ENCODE measurements around the gene APBB1.

APBB1 gene

DNA sequence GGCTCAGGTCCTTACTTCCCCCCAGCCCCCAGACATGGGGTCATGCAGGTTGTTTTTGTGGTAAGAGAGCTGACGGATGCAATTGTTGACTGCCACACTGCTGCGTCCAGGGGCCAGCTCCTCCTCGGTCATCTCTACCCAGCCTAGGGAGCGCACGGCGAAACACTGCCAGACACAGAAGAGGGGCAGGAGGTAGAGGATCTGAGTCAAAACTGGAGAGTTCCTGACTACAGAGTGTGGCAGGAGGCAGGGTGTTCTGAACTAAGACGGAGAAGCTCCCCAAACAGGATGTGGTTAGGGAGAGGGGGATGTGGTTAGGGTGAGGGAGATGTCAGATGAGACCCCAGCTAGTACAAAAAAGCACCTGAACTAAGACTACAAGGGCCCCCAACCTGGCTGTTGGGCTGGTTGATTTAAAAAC, 16.3 kb downstream of the APBB1 start:
- CTCF ChIA-PET: interaction anchor here (0.9 to 6.1 kb wide), 9 partner anchors 9 to 41 kb away, joined by 3 to 29 read pairs (median 4); partner anchors contain the start of genes APBB1 and SMPD1
- Histone ChIP-seq H3K27me3 (replicated peaks in 2 of 5; ENCODE audit: control insufficient read depth in 4 of 5, insufficient read depth in 5 of 5, low read length in 4 of 5) (no peaks in the 10 kb centered on the region), H3K4me3 (ENCODE audit: control insufficient read depth in 1 of 7, extremely low read depth in 1 of 7, insufficient read depth in 4 of 7, low read depth in 2 of 7, low read length in 6 of 7) (peak overlapping the region in 4 of 7 experiments; percentile 25 to 40 (median 34)), H3K27ac (ENCODE audit: insufficient read depth in 1 of 2, low read depth in 1 of 2, low read length in 2 of 2, poor library complexity in 1 of 2, severe bottlenecking in 2 of 2) (peak overlapping the region in 1 of 2 experiments; percentile 10), H3K9me3 (ENCODE audit: control extremely low read depth in 1 of 5, control insufficient read depth in 4 of 5, insufficient read depth in 2 of 5, low read depth in 1 of 5, low read length in 4 of 5) (no peaks in the 10 kb centered on the region), H3K4me1 (ENCODE audit: control extremely low read depth in 1 of 4, control insufficient read depth in 4 of 4, insufficient read depth in 4 of 4, low read length in 3 of 4) (peaks cover 0 to 29% (median 25%) of the 10 kb centered on the region in 4 experiments), H3K36me3 (ENCODE audit: control insufficient read depth in 4 of 4, insufficient read depth in 4 of 4, low read length in 3 of 4) (no peaks in the 10 kb centered on the region)
- DNase-seq: peak in 2 of 3 donors; percentile 81 to 84
- POLR2A ChIA-PET: interaction anchor here (1.5 to 1.6 kb wide), 2 partner anchors 12 to 79 kb away, joined by 5 to 6 read pairs; partner anchors contain the start of genes ARFIP2, SMPD1 and TIMM10B
- WGBS (ENCODE audit: insufficient coverage): 0% methylated on average over 2 of the region's 7 CpGs

DNA sequence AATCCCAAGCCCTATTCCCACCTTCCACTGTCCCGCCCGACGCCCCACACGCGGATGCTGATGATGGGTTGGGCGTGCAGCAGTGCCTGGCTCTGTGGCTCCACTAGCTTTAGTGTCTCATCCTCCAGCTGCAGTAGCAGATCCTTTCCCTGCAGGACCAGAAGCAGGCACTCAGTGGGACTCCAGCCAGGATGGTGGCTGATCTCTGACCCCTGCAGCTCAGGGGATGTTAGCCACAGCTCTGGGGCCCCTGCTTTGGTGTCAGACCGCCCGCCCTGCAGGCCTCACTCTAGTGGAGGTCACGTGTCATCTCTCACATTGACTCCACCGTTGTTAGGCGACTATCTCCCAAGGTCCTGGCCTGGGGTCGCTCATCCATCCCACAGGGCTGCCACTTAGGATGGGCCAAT, 16.8 kb downstream of the APBB1 start:
- peak overlapping the region in 1 of 2 experiments; percentile 10 for H3K27ac ChIP-seq (ENCODE audit: insufficient read depth in 1 of 2, low read depth in 1 of 2, low read length in 2 of 2, poor library complexity in 1 of 2, severe bottlenecking in 2 of 2)
- no peak for DNase-seq

DNA sequence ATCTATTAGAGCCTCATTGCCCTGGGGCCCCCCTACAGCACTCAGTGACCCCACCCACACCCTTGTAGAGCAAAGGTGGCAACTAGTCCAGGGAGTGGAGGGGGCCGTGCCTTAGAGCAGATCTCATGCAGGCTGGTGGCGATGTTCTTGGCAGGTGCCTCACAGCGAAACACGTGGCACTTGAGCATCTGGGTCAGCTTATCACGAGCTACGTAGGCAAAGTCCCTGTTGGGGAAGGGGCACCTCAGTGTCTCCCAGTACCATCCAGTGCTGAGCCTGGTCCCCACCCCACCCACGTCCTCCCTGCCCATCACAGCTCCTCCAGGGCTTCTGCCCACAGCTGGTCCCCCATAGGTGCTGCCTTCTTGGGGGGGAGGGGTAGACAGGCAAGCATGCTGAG, 17.4 kb downstream of the APBB1 start:
- ChIA-PET POLR2A (interaction anchor here (1.4 to 1.5 kb wide), 2 partner anchors 10 to 80 kb away, joined by 3 to 6 read pairs; partner anchors contain the start of genes ARFIP2 and TIMM10B), CTCF (interaction anchor here (1.0 to 6.1 kb wide), 6 partner anchors 11 to 42 kb away, joined by 3 to 29 read pairs (median 4); partner anchors contain the start of genes APBB1 and SMPD1)
- Histone ChIP-seq H3K27ac (ENCODE audit: insufficient read depth in 1 of 2, low read depth in 1 of 2, low read length in 2 of 2, poor library complexity in 1 of 2, severe bottlenecking in 2 of 2) (no peak overlapping the region), H3K4me1 (ENCODE audit: control extremely low read depth in 1 of 4, control insufficient read depth in 4 of 4, insufficient read depth in 4 of 4, low read length in 3 of 4) (peaks cover 0 to 29% (median 25%) of the 10 kb centered on the region in 4 experiments), H3K9me3 (ENCODE audit: control extremely low read depth in 1 of 5, control insufficient read depth in 4 of 5, insufficient read depth in 2 of 5, low read depth in 1 of 5, low read length in 4 of 5) (no peaks in the 10 kb centered on the region), H3K27me3 (replicated peaks in 2 of 5; ENCODE audit: control insufficient read depth in 4 of 5, insufficient read depth in 5 of 5, low read length in 4 of 5) (no peaks in the 10 kb centered on the region), H3K4me3 (ENCODE audit: control insufficient read depth in 1 of 7, extremely low read depth in 1 of 7, insufficient read depth in 4 of 7, low read depth in 2 of 7, low read length in 6 of 7) (no peak overlapping the region), H3K36me3 (ENCODE audit: control insufficient read depth in 4 of 4, insufficient read depth in 4 of 4, low read length in 3 of 4) (no peaks in the 10 kb centered on the region)
- 95% methylated on average over 6 of the region's 7 CpGs for WGBS (ENCODE audit: insufficient coverage)
- no peak for DNase-seq

More for the DNA sequence above, 16.8 kb downstream of the APBB1 start:
- Histone ChIP-seq H3K9me3 (ENCODE audit: control extremely low read depth in 1 of 5, control insufficient read depth in 4 of 5, insufficient read depth in 2 of 5, low read depth in 1 of 5, low read length in 4 of 5) (no peaks in the 10 kb centered on the region), H3K27me3 (replicated peaks in 2 of 5; ENCODE audit: control insufficient read depth in 4 of 5, insufficient read depth in 5 of 5, low read length in 4 of 5) (no peaks in the 10 kb centered on the region), H3K4me3 (ENCODE audit: control insufficient read depth in 1 of 7, extremely low read depth in 1 of 7, insufficient read depth in 4 of 7, low read depth in 2 of 7, low read length in 6 of 7) (peak overlapping the region in 2 of 7 experiments; percentile 36 to 40), H3K4me1 (ENCODE audit: control extremely low read depth in 1 of 4, control insufficient read depth in 4 of 4, insufficient read depth in 4 of 4, low read length in 3 of 4) (peaks cover 0 to 29% (median 25%) of the 10 kb centered on the region in 4 experiments), H3K36me3 (ENCODE audit: control insufficient read depth in 4 of 4, insufficient read depth in 4 of 4, low read length in 3 of 4) (no peaks in the 10 kb centered on the region)
- CTCF ChIA-PET: interaction anchor here (1.0 to 6.1 kb wide), 9 partner anchors 9 to 42 kb away, joined by 3 to 29 read pairs (median 4); partner anchors contain the start of genes APBB1 and SMPD1
- POLR2A ChIA-PET: interaction anchor here (1.5 to 1.6 kb wide), 2 partner anchors 11 to 79 kb away, joined by 5 to 6 read pairs; partner anchors contain the start of genes ARFIP2, SMPD1 and TIMM10B
- 95% methylated on average over 12 of the region's 12 CpGs for WGBS (ENCODE audit: insufficient coverage)

DNA sequence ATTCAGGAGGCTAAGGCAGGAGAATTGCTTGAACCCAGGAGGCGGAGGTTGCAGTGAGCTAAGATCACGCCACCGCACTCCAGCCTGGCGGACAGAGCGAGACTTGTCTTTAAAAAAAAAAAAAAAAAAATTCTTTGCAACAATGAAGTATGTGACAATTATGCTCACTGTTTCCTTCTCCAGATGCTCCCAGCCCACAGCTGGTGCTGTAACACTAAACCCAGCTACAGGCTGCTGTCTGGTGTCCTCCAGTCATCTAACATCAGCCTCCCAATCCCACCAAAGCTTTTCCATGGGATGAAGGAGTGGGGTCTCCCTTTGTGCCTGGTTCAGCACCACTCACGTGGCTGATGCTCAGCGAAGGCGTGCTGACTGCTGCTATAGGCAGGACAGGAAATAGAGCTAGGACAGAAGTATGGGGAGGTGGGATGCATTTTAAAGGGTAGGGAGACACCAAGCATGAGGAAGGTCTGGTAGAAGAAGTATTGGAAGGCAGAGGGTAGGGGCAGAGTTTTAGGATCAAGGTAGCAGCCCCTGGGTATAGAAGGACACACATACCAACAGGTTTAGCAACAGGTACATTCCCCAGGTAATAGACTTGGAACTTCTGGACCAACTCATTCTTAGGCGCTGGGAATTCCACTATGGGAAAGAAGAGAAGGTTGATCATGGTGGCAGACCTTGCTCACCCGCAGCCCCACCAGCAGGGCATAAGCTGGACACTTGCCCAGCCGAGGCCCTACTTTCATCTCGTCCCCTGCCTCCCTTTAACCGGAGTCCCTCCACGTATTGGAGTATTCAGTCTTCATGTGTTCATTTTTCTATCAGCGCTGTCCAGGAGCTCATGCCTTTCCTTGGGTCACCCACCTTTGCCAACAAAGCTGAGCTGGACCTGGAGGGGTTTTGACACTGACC, 18.2 kb downstream of the APBB1 start:
- H3K4me1 ChIP-seq (ENCODE audit: control extremely low read depth in 1 of 4, control insufficient read depth in 4 of 4, insufficient read depth in 4 of 4, low read length in 3 of 4): peaks cover 0 to 29% (median 25%) of the 10 kb centered on the region in 4 experiments

DNA sequence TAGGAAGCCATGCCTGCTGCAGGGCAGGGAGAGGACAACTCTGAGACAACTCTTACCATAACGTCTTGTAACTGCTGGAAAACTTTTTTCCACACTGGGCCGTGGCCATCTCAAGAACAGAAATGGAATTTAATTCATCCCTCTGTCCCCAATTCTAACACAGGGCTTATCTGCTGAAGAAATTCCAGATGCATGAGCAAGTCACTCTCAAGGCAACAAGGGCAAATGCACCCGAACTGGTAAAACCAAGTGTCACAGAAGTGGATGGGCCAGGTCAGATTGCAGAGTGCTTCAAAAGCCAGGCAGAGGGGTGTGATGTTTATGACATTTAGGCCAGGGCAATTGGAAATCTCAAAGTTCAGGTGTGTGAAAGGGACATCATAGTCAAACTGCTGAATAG, 21.3 kb downstream of the APBB1 start:
- Histone ChIP-seq H3K27me3 (replicated peaks in 2 of 5; ENCODE audit: control insufficient read depth in 4 of 5, insufficient read depth in 5 of 5, low read length in 4 of 5) (no peaks in the 10 kb centered on the region), H3K36me3 (ENCODE audit: control insufficient read depth in 4 of 4, insufficient read depth in 4 of 4, low read length in 3 of 4) (peaks cover 0 to 8% (median 3%) of the 10 kb centered on the region in 4 experiments), H3K27ac (ENCODE audit: insufficient read depth in 1 of 2, low read depth in 1 of 2, low read length in 2 of 2, poor library complexity in 1 of 2, severe bottlenecking in 2 of 2) (no peak overlapping the region), H3K4me3 (ENCODE audit: control insufficient read depth in 1 of 7, extremely low read depth in 1 of 7, insufficient read depth in 4 of 7, low read depth in 2 of 7, low read length in 6 of 7) (no peak overlapping the region), H3K4me1 (ENCODE audit: control extremely low read depth in 1 of 4, control insufficient read depth in 4 of 4, insufficient read depth in 4 of 4, low read length in 3 of 4) (peaks cover 0 to 11% (median 11%) of the 10 kb centered on the region in 4 experiments), H3K9me3 (ENCODE audit: control extremely low read depth in 1 of 5, control insufficient read depth in 4 of 5, insufficient read depth in 2 of 5, low read depth in 1 of 5, low read length in 4 of 5) (no peaks in the 10 kb centered on the region)
- ChIA-PET POLR2A (interaction anchor here (0.7 kb wide), 1 partner anchor 21 kb away, joined by 3 read pairs; the partner anchor contains the start of gene APBB1), CTCF (interaction anchor here (6.1 kb wide), 1 partner anchor 19 kb away, joined by 29 read pairs; no protein-coding TSS in a partner anchor)
- WGBS (ENCODE audit: insufficient coverage): 100% methylated on average over 2 of the region's 3 CpGs
- DNase-seq: no peak

More for the DNA sequence above, 18.2 kb downstream of the APBB1 start:
- Histone ChIP-seq H3K27me3 (replicated peaks in 2 of 5; ENCODE audit: control insufficient read depth in 4 of 5, insufficient read depth in 5 of 5, low read length in 4 of 5) (no peaks in the 10 kb centered on the region), H3K36me3 (ENCODE audit: control insufficient read depth in 4 of 4, insufficient read depth in 4 of 4, low read length in 3 of 4) (no peaks in the 10 kb centered on the region), H3K4me3 (ENCODE audit: control insufficient read depth in 1 of 7, extremely low read depth in 1 of 7, insufficient read depth in 4 of 7, low read depth in 2 of 7, low read length in 6 of 7) (no peak overlapping the region), H3K9me3 (ENCODE audit: control extremely low read depth in 1 of 5, control insufficient read depth in 4 of 5, insufficient read depth in 2 of 5, low read depth in 1 of 5, low read length in 4 of 5) (no peaks in the 10 kb centered on the region), H3K27ac (ENCODE audit: insufficient read depth in 1 of 2, low read depth in 1 of 2, low read length in 2 of 2, poor library complexity in 1 of 2, severe bottlenecking in 2 of 2) (no peak overlapping the region)
- WGBS (ENCODE audit: insufficient coverage): 97% methylated on average over 10 of the region's 15 CpGs
- CTCF ChIA-PET: interaction anchor here (1.0 to 6.1 kb wide), 6 partner anchors 13 to 52 kb away, joined by 3 to 29 read pairs (median 4); partner anchors contain the start of gene APBB1
- no peak for DNase-seq
- POLR2A ChIA-PET: interaction anchor here (1.4 kb wide), 1 partner anchor 9 kb away, joined by 3 read pairs; no protein-coding TSS in a partner anchor

DNA sequence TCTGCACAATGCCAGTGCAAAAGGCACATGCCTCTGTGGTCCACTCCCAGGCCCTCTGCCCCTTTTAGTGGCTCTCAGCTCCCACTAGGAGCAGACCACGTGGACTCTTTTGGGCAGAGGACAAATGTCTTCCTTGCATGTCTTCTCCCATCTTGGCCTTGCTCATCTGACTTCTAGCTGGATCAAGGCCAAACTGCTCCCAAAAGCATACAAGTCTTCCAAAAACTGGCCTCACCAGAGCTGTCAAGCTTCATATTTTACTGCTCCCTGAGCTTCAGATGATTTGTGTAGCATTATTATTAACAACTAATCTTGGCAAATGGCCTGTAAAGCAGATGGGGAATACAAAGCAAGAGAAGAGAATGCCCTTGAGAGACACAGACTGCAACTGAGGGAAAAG, 21.7 kb downstream of the APBB1 start:
- POLR2A ChIA-PET: interaction anchor here (0.7 kb wide), 1 partner anchor 22 kb away, joined by 3 read pairs; the partner anchor contains the start of gene APBB1
- no peak for DNase-seq

More for the DNA sequence above, 21.7 kb downstream of the APBB1 start:
- CTCF ChIA-PET: no interaction called here
- H3K9me3 ChIP-seq (ENCODE audit: control extremely low read depth in 1 of 5, control insufficient read depth in 4 of 5, insufficient read depth in 2 of 5, low read depth in 1 of 5, low read length in 4 of 5): no peaks in the 10 kb centered on the region
- no peak overlapping the region for H3K4me3 ChIP-seq (ENCODE audit: control insufficient read depth in 1 of 7, extremely low read depth in 1 of 7, insufficient read depth in 4 of 7, low read depth in 2 of 7, low read length in 6 of 7)
- peaks cover 0 to 6% (median 6%) of the 10 kb centered on the region in 4 experiments for H3K4me1 ChIP-seq (ENCODE audit: control extremely low read depth in 1 of 4, control insufficient read depth in 4 of 4, insufficient read depth in 4 of 4, low read length in 3 of 4)
- H3K27ac ChIP-seq (ENCODE audit: insufficient read depth in 1 of 2, low read depth in 1 of 2, low read length in 2 of 2, poor library complexity in 1 of 2, severe bottlenecking in 2 of 2): no peak overlapping the region
- H3K27me3 ChIP-seq (replicated peaks in 2 of 5; ENCODE audit: control insufficient read depth in 4 of 5, insufficient read depth in 5 of 5, low read length in 4 of 5): no peaks in the 10 kb centered on the region
- peaks cover 0 to 8% (median 3%) of the 10 kb centered on the region in 4 experiments for H3K36me3 ChIP-seq (ENCODE audit: control insufficient read depth in 4 of 4, insufficient read depth in 4 of 4, low read length in 3 of 4)
- WGBS (ENCODE audit: insufficient coverage): 89% methylated on average over 1 of the region's 1 CpG

Data from common myeloid progenitor, CD34-positive (primary cell).